Activated CD4-positive, alpha-beta T cell treated with anti-CD3 and anti-CD28 coated beads, Interleukin-2, amount 50 U/mL, for 24 hours (primary cell): ENCODE measurements around the gene ARMC10.
"Not testable (repeated sequence)": the region's sequence is repeated elsewhere in the genome, so short reads cannot be mapped to it uniquely, and the experiment has no call there.

Experiments used
- DNase-seq, 2 donors: peaks; one replicate each; pipeline ENCODE4 v3.0.0-alpha.2; 2020; ENCODE audit warnings: low read depth in 1 of 2, low spot score in 1 of 2

Gene ARMC10

DNA sequence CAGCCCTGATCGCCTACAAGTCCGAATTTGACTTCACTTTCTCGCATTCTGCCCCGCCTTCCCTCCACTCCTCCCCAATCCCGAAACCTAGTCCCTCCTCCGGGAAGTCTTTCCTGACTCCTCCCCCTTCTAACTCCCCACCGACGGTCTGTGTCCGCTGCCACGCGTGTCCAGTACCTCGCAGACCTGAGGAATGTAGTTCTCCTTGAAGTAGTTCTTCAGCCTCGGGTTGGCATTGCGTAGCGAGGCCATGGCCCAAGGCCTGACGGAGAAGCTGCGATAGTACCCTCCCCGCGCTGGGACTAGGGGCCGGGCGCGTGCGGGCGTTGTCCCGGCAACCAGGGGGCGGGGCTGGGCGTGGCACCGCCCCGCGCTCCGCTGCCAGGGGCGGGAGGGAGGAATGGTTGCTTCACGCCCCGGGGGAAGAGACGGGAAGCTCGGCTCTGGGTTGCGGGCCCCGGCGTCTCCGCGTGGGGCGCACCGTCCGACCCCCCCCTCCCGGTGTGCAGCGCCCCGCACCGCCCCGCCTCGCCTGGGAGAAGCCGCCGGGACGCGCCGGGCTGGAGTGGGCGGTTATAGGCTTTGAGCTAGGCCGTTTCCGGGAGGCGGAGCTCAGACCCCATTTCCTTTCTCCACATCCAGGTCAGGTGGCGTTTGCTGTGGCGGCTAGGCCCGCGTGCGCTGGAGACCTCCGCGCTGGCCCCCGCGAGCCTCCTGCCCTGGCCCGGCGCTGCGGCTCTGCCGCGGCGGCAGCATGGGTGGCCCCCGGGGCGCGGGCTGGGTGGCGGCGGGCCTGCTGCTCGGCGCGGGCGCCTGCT, at the start of gene ARMC10, which contains the start of gene FBXL13:
ARMC10 (plus strand) TSS at position 622 of the 818 bp plus-strand sequence; CDS start at position 755, 133 bp downstream.
FBXL13 (minus strand) TSS at position 278 of the 818 bp plus-strand sequence.
- peak; percentile 82 to 88 for DNase-seq

DNA sequence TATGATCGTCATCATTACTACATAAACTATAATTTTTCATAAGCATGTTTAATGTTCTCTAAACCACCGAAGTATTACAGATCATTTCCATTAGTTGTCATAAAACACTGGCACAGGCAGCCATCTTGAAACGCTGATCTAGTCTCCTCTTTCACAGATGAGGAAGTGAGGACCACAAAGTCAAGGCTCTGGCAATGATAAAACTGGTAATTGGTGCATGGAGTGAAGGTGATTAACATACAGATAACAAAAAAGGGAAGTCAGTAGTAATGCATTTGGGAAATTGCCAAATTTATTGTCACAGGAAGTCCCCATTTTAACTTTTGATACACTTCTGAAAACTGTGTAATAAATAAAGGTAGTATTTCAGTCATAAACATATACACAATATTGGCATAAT, 49.6 kb upstream of the ARMC10 start:
- DNase-seq: no peak

DNA sequence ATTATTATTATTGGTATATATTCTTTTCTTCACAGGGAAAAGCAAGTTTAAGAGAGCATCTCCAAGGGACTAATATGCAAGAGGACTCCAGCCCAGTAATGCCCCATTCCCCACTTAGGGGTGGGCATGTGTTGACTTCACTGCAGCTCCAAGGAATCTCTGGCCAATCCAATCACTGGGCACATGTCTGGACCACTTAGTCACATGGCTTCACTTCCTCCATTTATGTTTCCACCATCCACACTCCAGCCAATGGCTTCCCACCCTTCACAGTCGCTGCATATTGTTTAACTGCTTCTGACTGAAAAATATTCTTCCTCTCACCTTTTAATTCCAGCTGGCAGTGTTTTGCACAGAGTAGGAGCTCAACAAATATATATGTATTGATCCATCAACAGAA, 43.9 kb upstream of the ARMC10 start:
- no peak for DNase-seq

DNA sequence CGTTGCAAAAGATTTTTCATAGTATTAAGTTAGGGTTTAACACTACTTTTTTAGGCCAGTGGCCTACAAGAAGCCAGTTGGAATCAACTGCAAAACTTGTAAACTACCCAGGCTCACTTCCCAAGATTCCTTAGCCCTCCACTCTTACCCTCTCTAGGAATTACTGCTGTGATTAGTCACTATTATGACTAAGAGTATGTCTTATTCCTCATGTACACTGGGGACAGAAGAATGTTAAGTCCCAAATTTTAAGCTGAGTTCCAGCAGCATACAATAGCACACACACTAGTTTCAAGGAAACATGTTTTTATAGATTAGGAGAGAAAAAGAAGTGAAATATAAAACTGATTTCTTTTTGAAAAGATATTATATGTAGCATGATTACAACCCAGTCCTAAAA, 43.2 kb upstream of the ARMC10 start:
- DNase-seq: no peak

DNA sequence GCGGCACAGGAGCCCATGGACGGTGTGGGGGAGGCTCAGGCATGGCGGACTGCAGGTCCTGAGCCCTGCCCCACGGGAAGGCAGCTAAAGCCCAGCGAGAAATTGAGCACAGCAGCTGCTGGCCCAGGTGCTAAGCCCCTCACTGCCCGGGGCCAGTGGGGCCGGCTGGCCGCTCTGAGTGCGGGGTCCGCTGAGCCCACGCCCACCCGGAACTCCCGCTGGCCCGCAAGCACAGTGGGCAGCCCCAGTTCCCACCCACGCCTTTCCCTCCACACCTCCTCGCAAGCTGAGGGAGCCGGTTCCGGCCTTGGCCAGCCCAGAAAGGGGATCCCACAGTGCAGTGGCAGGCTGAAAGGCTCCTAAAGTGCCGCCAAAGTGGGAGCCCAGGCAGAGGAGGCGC, 40.6 kb upstream of the ARMC10 start:
- DNase-seq: not testable (repeated sequence)

DNA sequence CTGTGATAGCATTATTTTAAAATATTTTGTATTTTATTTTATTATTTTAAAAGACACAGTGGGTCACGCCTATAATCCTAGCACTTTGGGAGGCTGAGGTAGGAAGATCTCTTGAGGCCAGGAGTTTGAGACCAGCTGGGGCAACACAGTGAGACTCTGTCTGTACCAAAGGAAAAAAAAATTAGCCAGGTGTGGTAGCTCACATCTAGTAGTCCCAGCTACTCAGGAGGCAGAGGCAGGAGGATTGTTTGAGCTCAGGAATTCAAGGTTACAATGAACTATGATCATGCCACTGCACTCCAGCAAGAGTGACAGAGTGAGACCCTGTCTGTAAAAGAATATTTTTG, 37.5 kb upstream of the ARMC10 start:
- DNase-seq: no peak

DNA sequence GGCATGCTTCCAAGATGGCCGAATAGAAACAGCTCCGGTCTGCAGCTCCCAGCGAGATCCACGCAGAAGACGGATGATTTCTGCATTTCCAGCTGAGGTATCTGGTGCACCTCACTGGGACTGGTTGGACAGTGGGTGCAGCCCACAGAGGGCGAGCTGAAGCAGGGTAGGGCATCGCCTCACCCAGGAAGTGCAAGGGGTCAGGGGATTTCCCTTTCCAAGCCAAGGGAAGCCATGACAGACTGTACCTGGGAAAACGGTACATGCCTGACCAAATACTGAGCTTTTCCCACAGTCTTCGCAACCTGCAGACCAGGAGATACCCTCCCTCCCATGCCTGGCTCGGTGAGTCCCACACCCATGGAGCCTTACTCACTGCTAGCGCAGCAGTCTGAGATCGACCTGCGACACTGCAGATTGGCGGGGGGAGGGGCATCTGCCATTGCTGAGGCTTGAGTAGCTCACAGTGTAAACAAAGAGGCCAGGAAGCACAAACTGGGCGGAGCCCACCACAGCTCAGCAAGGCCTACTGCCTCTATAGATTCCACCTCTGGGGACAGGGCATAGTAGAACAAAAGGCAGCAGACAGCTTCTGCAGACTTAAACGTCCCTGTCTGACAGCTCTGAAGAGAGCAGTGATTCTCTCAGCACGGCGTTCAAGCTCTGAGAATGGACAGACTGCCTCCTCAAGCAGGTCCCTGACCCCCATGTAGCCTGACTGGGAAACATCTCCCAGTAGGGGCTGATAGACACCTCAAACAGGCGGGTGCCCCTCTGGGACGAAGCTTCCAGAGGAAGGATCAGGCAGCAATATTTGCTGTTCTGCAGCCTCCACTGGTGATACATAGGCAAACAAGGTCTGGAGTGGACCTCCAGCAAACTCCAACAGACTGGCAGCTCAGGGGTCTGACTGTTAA, 36.9 kb upstream of the ARMC10 start:
- DNase-seq: not testable (repeated sequence)

DNA sequence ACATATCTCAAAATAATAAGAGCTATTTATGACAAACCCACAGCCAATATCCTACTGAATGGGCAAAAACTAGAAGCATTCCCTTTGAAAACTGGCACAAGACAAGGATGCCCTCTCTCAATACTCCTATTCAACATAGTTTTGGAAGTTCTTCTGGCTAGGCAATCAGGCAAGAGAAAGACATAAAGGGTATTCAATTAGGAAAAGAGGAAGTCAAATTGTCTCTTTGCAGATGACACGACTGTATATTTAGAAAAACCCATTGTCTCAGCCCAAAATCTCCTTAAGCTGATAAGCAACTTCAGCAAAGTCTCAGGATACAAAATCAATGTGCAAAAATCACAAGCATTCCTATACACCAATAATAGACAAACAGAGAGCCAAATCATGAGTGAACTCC, 33.1 kb upstream of the ARMC10 start:
- not testable (repeated sequence) for DNase-seq

DNA sequence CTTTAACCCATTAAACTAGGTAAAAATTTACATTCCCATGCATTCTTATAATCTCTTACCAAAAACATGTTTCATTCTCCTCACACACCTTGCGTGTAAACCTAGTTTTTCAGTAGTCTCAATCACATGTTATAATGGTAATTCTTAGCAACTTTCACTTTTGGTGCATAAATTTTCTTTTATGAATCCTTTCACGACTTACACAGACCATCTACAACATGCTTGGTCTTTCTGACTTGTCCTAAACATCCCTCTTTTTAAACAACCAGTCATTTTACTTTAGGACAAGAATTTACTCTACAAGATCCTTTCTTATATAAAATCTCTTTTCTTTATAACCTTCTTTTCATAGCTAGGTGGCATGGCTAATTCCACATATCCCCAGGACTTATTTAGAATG, 26.1 kb upstream of the ARMC10 start:
- no peak for DNase-seq

DNA sequence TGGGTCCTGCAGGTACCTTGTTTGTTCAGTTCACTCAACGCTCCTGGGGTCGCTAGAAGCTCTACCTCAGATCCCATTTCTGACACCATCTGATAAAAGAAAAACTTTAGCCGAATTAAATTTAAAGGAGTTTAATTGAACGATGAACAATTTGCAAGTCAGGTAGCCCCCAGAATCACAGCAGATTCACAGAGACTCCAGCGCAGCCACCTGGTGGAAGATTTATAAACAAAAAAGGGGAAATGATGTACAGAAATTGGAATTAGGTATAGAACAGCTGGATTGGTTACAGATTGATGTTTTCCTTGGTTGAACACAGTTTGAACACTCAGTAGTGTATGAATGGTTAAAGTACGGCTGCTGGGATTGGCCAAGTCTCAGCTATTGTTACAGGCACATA, 23.4 kb upstream of the ARMC10 start:
- DNase-seq: no peak

DNA sequence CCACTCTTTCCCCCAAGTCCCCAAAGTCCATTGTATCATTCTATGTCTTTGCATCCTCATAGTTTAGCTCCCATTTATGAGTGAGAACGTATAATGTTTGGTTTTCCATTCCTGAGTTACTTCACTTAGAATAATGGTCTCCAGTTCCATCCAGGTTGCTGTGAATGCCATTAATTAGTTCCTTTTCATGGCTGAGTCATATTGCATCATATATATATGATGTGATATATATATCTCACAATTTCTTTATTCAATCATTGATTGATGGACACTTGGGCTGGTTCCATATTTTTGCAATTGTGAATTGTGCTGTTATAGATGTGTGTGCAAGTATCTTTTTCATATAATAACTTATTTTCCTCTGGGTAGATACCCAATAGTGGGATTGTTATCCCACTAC, 18.9 kb upstream of the ARMC10 start:
- DNase-seq: not testable (repeated sequence)

DNA sequence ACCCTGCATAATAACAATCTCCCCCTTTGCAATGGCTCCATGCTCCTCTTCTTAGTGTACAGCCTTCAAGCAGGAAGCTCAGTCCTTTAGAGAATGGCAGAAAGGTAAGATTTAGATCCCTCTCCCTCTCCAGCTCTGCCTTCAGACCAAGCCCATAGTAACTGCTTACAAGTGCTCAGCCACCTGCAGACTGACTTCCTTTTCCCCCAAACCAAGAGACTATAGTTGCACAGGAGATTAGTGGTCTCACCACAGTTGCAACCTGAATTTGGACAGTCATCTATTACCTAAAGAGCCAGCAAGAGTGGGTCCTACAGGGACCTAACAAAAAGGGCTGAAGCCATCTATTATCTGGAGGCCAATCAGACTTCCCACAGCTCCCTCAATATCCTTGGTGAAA, 16.8 kb upstream of the ARMC10 start:
- no peak for DNase-seq

DNA sequence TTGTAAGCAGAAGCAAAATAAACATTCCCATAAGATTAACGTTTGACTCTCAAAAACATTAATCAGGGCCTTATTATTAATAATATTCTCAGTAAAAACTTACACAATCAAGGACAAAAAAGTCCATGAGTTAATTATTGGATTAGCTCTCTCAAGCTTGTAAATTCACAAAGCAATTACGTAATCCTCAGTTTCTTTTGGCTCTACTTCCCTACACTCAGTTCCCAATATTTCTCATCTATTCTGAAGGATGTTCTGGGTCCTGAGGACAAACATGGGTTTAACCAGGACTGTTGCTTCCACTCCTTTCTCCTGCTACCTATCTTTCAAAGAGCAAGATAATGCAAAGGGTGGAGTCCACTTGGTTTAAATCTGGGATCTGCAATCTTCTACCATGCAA, 15.5 kb upstream of the ARMC10 start:
- DNase-seq: no peak

DNA sequence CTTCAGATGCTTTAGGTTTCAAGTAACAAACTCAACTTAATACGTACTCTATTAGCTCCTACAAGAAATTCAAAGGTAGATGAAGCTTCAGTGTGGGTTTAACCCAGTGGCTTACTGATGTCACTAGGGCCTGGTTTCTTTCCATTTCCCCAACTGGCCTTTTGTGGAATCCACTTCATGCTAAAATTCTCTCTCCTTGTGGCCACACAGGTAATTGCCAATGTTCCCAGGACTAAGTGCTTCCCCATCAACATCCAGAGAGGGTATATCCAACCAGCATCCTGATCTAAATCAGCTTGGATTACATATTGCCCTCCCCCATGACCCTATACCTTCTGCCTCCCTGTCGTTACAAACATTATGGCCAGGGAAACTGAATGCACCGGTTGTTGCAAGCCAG, 11.0 kb upstream of the ARMC10 start:
- no peak for DNase-seq

DNA sequence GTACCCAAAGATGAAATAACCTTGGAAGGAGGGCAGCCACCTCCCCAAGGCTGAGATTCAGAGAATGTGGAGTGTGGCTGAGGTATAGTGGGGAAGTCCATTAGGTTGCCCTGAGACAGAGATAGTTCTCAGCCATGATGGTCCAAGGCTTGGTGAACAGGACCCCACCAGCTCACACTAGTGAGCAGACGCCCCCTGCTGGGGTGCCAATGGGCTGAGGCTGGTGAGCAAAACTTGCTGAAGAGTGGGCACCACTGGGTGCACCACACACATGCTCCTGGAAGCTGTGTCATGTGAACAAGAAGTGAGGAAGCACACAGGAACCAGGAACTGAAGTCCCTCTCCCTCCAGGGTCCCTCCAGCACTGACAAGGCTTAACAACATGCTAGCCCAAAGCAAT, 9.3 kb upstream of the ARMC10 start:
- no peak for DNase-seq

DNA sequence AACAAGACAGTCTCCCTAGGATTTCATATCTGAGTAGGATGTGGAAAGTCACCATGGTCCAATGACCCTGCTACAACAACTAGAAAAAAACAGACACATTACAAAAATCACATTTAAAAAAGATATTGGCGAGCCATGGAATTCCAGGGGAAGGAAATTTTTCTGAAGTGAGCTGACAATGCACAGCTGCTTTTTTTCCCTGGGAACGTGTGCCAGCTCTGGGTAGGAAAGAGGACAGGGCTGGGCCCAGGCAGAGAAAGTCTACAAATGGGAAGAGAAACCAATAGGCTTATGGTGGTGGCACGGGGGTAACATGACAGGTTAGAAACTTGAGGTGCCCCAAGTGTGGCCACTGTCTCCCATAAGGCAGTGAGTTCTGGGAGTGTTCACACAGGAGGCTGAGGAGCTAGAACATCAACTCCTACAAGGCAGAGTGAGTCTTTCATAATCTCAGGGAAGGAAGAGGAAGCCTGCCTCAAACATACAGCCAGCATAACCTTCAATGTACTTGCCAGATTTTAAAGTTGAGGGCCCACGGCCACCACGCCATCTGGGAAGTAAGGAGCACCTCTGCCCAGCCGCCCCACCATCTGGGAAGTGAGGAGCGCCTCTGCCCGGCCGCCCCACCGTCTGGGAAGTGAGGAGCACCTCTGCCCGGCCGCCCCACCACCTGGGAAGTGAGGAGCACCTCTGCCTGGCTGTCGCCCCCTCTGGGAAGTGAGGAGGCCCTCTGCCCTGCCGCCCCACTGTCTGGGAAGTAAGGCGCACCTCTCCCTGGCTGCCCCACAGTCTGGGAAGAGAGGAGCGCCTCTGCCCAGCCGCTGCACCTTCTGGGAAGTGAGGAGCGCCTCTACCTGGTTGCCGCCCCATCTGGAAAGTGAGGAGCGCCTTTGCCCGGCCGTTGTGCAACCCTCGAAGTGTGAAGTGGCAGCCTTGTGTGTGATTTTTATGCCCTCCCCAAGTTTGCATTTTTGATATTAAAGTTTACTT, 6.2 kb upstream of the ARMC10 start:
- no peak for DNase-seq

DNA sequence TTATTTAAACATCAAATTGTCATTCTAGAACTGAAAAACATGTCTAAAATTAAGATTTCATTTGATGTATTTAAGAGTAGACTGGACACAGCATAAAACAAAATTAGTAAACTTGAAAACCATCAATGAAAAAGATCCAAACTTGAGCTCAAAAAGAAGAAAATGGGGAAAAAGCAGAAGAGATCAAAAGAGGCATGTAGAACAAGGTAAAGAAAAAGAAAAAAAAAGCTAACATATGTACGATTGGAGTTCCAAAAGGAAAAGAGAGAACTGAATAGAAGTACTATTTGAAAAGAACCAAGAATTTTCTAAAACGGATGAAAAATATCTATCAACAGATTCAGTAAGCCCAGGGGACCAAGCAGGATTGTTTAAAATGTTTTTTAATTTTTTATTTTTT, 3.9 kb upstream of the ARMC10 start:
- no peak for DNase-seq

DNA sequence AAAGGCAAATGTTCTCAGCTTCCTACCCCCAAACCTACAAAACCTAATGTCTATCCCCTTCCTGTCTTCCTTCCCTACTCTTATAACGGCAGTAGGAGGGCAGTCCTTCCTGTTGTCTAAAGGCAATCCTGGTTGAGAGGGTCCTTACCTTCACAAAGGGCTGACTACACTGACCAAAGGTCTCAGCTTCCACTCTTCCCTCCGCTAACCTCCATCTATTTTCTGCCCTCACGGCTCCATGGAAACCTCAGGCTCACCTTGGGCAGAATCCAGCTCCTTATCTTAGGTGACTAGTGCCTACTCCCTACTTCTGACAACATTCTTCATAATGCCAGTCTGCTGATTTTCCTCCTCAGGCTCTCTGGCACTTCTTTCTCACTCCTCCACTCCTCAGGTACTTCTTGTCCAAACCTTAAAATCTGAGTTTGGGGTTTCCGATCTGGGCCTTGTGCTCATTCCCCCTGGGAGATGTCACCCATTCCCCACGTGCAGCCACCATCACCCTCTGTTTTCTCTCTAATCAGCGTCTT, 886 bp upstream of the ARMC10 start:
- DNase-seq: no peak

DNA sequence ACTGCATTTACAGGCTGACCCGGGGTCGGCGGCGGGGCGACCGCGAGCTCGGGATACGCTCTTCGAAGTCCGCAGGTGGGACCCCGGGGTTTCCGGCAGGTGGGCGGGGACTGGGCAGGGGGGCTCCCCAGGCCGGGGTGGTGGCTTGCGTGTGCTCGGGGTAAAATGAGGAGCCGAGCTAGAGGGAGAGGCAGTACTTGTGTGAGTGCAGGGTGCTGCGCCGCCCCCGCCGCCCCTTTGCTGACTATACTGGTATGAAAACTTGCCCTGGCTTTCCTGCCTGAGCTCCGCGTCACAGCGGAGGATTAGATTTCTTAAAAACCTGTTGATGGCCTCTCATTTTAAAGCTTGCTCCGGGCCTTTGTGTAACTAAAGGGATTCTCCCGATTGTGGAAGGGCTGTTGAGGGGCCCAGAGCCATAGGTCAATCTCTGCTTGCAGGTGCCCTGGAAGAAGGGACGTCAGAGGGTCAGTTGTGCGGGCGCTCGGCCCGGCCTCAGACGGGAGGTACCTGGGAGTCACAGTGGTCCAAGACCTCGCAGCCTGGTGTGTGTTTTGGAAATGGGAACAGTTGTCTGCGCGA, 488 bp downstream of the ARMC10 start:
- DNase-seq: peak; percentile 61

DNA sequence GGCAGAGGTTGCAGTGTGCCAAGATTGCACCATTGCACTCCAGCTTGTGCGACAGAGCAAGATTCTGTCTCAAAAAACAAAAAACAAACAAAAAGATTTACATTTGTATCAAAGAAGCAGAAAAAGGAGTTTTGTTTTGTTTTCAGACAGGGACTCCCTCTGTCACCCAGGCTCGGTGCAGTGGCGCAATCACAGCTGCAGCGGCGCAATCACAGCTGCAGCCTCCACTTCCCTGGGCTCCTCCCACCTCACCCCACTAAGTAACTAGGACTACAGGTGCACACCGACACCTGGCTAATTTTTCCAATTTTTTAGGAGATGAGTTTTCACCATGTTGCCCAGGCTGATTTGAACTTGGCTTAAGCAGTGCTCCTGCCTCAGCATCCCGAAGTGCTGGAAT, 1.8 kb downstream of the ARMC10 start:
- no peak for DNase-seq
